Bronchial epithelial cell (primary cell): Measurements from ENCODE around the gene FER. TPM values are rescaled to one million over a fixed set of nuclear protein-coding genes. Genes with fewer than 3 reads are reported as not detected.

Source experiments
- DNase-seq: peaks from one replicate; pipeline ENCODE4 v3.0.0-alpha.2; 2010; ENCODE audit warnings: low read depth
- FAIRE-seq: peaks from 2 replicates; lab custom pipeline; 2011; peaks lifted over from hg19 to GRCh38; lab: Jason Lieb, UNC
- H3K27me3 ChIP-seq: 2 replicates; pipeline ENCODE4 v1.5.1; 2011; ENCODE audit warnings: low read length; ENCODE audit not compliant: control insufficient read depth, insufficient read depth
- H3K36me3 ChIP-seq: 2 replicates; pipeline ENCODE4 v1.5.1; 2011; ENCODE audit warnings: low read length; ENCODE audit not compliant: control insufficient read depth, insufficient read depth
- H3K4me3 ChIP-seq: 2 replicates; pipeline ENCODE4 v1.5.1; 2011; ENCODE audit warnings: mild to moderate bottlenecking, low read depth, low read length, control low read depth
- CTCF ChIP-seq: IDR thresholded peaks from 2 replicates; pipeline ENCODE4 v1.5.1; 2011; ENCODE audit warnings: mild to moderate bottlenecking, moderate library complexity, low read length, control low read depth, inconsistent platforms; ENCODE audit not compliant: insufficient read depth, severe bottlenecking
- total RNA-seq: library from RNA; depleted of rRNA; stranded (reverse); fragments of >200 nt; gene quantifications from 2 replicates; pipeline ENCODE4 v1.2.1, GENCODE V29; 2014

Gene FER
- total RNA-seq, 1 donor from 2014 or later: 23.7 TPM

GRCh38 chr5:109080896-109081295 is 333.2 kb downstream of the FER start:
- no peak for TF ChIP-seq CTCF
- no peaks in the 10 kb centered on the region for H3K27me3 ChIP-seq
- FAIRE-seq (no peak), DNase-seq (no peak)
- H3K36me3 ChIP-seq: no peaks in the 10 kb centered on the region
- no peak overlapping the region for H3K4me3 ChIP-seq

- no peak for FAIRE-seq
- no peak for TF ChIP-seq CTCF
- H3K36me3 ChIP-seq: no peaks in the 10 kb centered on the region
- peak; percentile 60 for DNase-seq
- H3K27me3 ChIP-seq: no peaks in the 10 kb centered on the region
- H3K4me3 ChIP-seq: no peak overlapping the region
Observed at GRCh38 chr5:109083937-109084336, 336.2 kb downstream of the FER start.

GRCh38 chr5:109089191-109089590 is 341.5 kb downstream of the FER start:
- DNase-seq: no peak
- Histone ChIP-seq H3K36me3 (no peaks in the 10 kb centered on the region), H3K27me3 (no peaks in the 10 kb centered on the region), H3K4me3 (no peak overlapping the region)
- no peak for TF ChIP-seq CTCF
- no peak for FAIRE-seq

- Histone ChIP-seq H3K4me3 (no peak overlapping the region), H3K36me3 (no peaks in the 10 kb centered on the region), H3K27me3 (no peaks in the 10 kb centered on the region)
- no peak for TF ChIP-seq CTCF
- DNase-seq: no peak
- no peak for FAIRE-seq
Observed at GRCh38 chr5:109099081-109099480, 351.4 kb downstream of the FER start.

GRCh38 chr5:109100971-109101370 is 353.3 kb downstream of the FER start:
- no peak overlapping the region for H3K4me3 ChIP-seq
- DNase-seq: no peak
- TF ChIP-seq CTCF: no peak
- FAIRE-seq: no peak
- H3K27me3 ChIP-seq: no peaks in the 10 kb centered on the region
- H3K36me3 ChIP-seq: no peaks in the 10 kb centered on the region

GRCh38 chr5:109102096-109102690 is 354.5 kb downstream of the FER start:
- Histone ChIP-seq H3K4me3 (no peak overlapping the region), H3K36me3 (no peaks in the 10 kb centered on the region), H3K27me3 (no peaks in the 10 kb centered on the region)
- FAIRE-seq (no peak), DNase-seq (no peak)
- no peak for TF ChIP-seq CTCF
